PC-9 (cell line): ENCODE results near the gene MST1.

Experiments
- EZH2 ChIP-seq: fragments of 200-600 bp; sonication (generic); IDR thresholded peaks from 2 replicates; pipeline ENCODE4 v1.8.0; 2017; ENCODE audit warnings: antibody characterized with exemption, low read depth
- TF ChIP-seq, protein P1 (sequence below): fragments of 200-600 bp; sonication (generic); conservative IDR thresholded peaks from 2 replicates; pipeline ENCODE4 v1.6.1; 2017; ENCODE audit warnings: mixed run types, antibody characterized with exemption, mild to moderate bottlenecking, moderate library complexity

GRCh38 chr3:49733551-49733950, 44.3 kb upstream of the MST1 start:
- TF ChIP-seq, protein P1, sequence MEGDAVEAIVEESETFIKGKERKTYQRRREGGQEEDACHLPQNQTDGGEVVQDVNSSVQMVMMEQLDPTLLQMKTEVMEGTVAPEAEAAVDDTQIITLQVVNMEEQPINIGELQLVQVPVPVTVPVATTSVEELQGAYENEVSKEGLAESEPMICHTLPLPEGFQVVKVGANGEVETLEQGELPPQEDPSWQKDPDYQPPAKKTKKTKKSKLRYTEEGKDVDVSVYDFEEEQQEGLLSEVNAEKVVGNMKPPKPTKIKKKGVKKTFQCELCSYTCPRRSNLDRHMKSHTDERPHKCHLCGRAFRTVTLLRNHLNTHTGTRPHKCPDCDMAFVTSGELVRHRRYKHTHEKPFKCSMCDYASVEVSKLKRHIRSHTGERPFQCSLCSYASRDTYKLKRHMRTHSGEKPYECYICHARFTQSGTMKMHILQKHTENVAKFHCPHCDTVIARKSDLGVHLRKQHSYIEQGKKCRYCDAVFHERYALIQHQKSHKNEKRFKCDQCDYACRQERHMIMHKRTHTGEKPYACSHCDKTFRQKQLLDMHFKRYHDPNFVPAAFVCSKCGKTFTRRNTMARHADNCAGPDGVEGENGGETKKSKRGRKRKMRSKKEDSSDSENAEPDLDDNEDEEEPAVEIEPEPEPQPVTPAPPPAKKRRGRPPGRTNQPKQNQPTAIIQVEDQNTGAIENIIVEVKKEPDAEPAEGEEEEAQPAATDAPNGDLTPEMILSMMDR: no peak
- TF ChIP-seq EZH2: no peak
